GM19035 (cell line): Measurements from ENCODE around the gene SCARF1.

Source experiments
- ATAC-seq: cut with Tn5 transposase; IDR thresholded peaks from one replicate; pipeline ENCODE4 v1.9.1; 2021; ENCODE audit not compliant: unreplicated experiment

The SCARF1 gene

GRCh38 chr17:1628856-1629503 lies 16.6 kb downstream of the SCARF1 start:
- peak; percentile 59 for ATAC-seq

GRCh38 chr17:1627982-1628855 lies 17.3 kb downstream of the SCARF1 start, which contains the start of gene SLC43A2:
Gene SLC43A2 (minus strand): TSS chr17:1628834. CDS start chr17:1627874, 960 bp downstream.
- peak; percentile 65 for ATAC-seq

GRCh38 chr17:1627182-1627981 lies 18.1 kb downstream of the SCARF1 start:
- ATAC-seq, result no peak

GRCh38 chr17:1626333-1626732 lies 19.2 kb downstream of the SCARF1 start:
- ATAC-seq, result no peak

- ATAC-seq, result no peak
These were observed 20.0 kb downstream of the SCARF1 start for GRCh38 chr17:1625581-1625980.

GRCh38 chr17:1625053-1625452 lies 20.5 kb downstream of the SCARF1 start:
- ATAC-seq, result no peak

- no peak for ATAC-seq
These were observed 20.9 kb downstream of the SCARF1 start for GRCh38 chr17:1624650-1625049.

- ATAC-seq, result no peak
These were observed 22.4 kb downstream of the SCARF1 start for GRCh38 chr17:1623057-1623630.

- no peak for ATAC-seq
These were observed 24.1 kb downstream of the SCARF1 start for GRCh38 chr17:1621273-1621954.

- ATAC-seq, result no peak
These were observed 25.0 kb downstream of the SCARF1 start for GRCh38 chr17:1620486-1620885.

- ATAC-seq, result no peak
These were observed 27.8 kb downstream of the SCARF1 start for GRCh38 chr17:1617620-1618174.

GRCh38 chr17:1616101-1616500 lies 29.4 kb downstream of the SCARF1 start:
- no peak for ATAC-seq

- no peak for ATAC-seq
These were observed 33.1 kb downstream of the SCARF1 start for GRCh38 chr17:1612400-1612799.

GRCh38 chr17:1611715-1612114 lies 33.8 kb downstream of the SCARF1 start:
- ATAC-seq, result no peak

GRCh38 chr17:1608676-1609075 lies 36.9 kb downstream of the SCARF1 start:
- ATAC-seq, result no peak

- ATAC-seq, result no peak
These were observed 37.6 kb downstream of the SCARF1 start for GRCh38 chr17:1607971-1608320.

- no peak for ATAC-seq
These were observed 39.1 kb downstream of the SCARF1 start for GRCh38 chr17:1606352-1606985.

- ATAC-seq, result no peak
These were observed 39.7 kb downstream of the SCARF1 start for GRCh38 chr17:1605681-1606351.

GRCh38 chr17:1604831-1605528 lies 40.6 kb downstream of the SCARF1 start:
- ATAC-seq, result no peak
